GM23248 (cell line): ENCODE data around the gene GMEB2.

Experiments
- EZH2 ChIP-seq: fragments of 200-600 bp; sonication (generic); IDR thresholded peaks from 2 replicates; pipeline ENCODE4 v1.6.1; 2018; ENCODE audit warnings: antibody characterized with exemption, mild to moderate bottlenecking; ENCODE audit not compliant: insufficient read depth, poor library complexity, severe bottlenecking
- EZH2phosphoT487 ChIP-seq: fragments of 200-600 bp; sonication (generic); IDR thresholded peaks from 2 replicates; pipeline ENCODE4 v1.6.1; 2018; ENCODE audit warnings: antibody characterized with exemption, moderate library complexity, mild to moderate bottlenecking, low read depth; ENCODE audit not compliant: insufficient read depth

DNA sequence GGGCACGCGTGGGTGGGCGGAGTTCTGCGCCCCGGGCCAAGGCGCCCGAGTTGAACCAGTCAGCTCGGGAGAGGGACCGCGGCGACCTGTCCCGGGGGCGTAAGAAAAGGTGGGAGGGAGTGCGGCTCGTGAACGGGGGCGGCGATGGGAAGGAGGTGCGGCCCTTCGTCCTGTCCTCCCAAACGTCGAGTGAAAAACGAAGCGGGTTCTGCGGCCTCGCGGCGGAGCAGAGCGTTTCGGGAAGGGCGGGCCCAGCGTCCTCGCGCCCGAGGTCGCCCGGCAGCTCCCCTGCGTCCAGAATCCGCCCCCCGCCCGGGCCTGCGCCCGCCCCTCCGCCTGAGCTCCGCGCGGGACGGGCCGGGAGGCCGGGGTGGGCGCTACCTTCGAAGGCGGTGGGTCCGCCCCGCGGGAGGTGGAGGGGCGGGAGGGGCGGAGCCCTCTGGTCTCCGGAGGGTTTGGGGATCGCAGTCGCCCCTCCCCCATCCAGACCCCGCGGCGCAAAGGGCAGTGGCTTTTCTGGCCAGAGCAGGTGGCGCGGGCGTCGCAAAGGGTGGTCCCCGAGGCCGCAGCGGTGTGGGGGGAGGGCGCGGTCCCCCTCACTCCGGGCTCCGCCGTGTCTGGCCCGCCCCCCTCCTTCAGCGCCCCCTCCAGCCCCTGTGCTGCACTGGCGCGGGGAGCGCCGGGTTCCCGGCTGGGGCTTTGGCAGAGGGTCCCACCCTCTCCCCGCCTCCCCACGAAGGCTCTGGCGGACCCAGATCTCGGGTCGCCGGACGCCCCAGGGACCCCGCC lies 25.5 kb upstream of the GMEB2 start:
- TF ChIP-seq EZH2phosphoT487, result no peak
- no peak for TF ChIP-seq EZH2
